OCI-LY7 (cell line): ENCODE results near the gene OR52E1. TPM values are rescaled to one million over a fixed set of nuclear protein-coding genes. Genes with fewer than 3 reads are reported as not detected.

ENCODE experiments used
- BruUV-seq: library from RNA; stranded (reverse); fragments of 400-500 nt; replicated peaks from 2 replicates; lab custom pipeline; 2021; lab: Mats Ljungman, UMichigan
- CTCF ChIA-PET: fragments of 300-600 bp; sonication (Branson Sonifier 250); formaldehyde crosslinking; loops from one replicate; lab custom pipeline; 2022; ENCODE audit warnings: antibody characterized with exemption; ENCODE audit not compliant: unreplicated experiment; lab: Charles Lee
- POLR2A ChIA-PET: fragments of 300-600 bp; sonication (Branson Sonifier 250); formaldehyde crosslinking; loops from one replicate; lab custom pipeline; 2022; ENCODE audit warnings: antibody characterized with exemption; lab: Charles Lee
- DNase-seq: peaks from one replicate; pipeline ENCODE4 v3.0.0-alpha.2; 2015; ENCODE audit warnings: low spot score
- H2AFZ ChIP-seq: fragments of 200-600 bp; sonication (generic), shearing (Covaris generic); 2 replicates; pipeline ENCODE4 v1.6.1; 2014; ENCODE audit warnings: mild to moderate bottlenecking, antibody characterized with exemption, low read length, moderate library complexity
- H3K27ac ChIP-seq: fragments of 200-600 bp; sonication (generic); 2 replicates; pipeline ENCODE4 v1.5.1; 2014; ENCODE audit warnings: mixed run types, low read depth, mild to moderate bottlenecking, moderate library complexity, low read length, inconsistent platforms; ENCODE audit not compliant: poor library complexity, severe bottlenecking
- H3K36me3 ChIP-seq: fragments of 200-600 bp; sonication (generic); 2 replicates; pipeline ENCODE4 v1.6.1; 2014; ENCODE audit warnings: mild to moderate bottlenecking, antibody characterized with exemption, low read length, moderate library complexity, mixed read lengths; ENCODE audit not compliant: insufficient read depth
- H3K4me1 ChIP-seq: fragments of 200-600 bp; sonication (generic); 2 replicates; pipeline ENCODE4 v1.5.1; 2014; ENCODE audit warnings: mild to moderate bottlenecking, low read length; ENCODE audit not compliant: insufficient read depth, poor library complexity, severe bottlenecking
- H3K4me2 ChIP-seq: fragments of 200-600 bp; sonication (generic); 2 replicates; pipeline ENCODE4 v1.6.1; 2014; ENCODE audit warnings: mild to moderate bottlenecking, low read length
- H3K4me3 ChIP-seq: fragments of 200-600 bp; sonication (generic); 2 replicates; pipeline ENCODE4 v1.5.1; 2014; ENCODE audit warnings: mild to moderate bottlenecking, low read depth, low read length; ENCODE audit not compliant: poor library complexity, severe bottlenecking
- H3K79me2 ChIP-seq: fragments of 200-600 bp; sonication (generic); 2 replicates; pipeline ENCODE4 v1.6.1; 2016; ENCODE audit warnings: low read depth, mild to moderate bottlenecking, low read length, moderate library complexity, mixed read lengths; ENCODE audit not compliant: insufficient read depth
- H3K9me2 ChIP-seq: fragments of 200-600 bp; sonication (generic); 2 replicates; pipeline ENCODE4 v1.6.1; 2016; ENCODE audit warnings: mild to moderate bottlenecking, low read length, mixed read lengths; ENCODE audit not compliant: insufficient read depth
- H3K9me3 ChIP-seq: fragments of 200-600 bp; sonication (generic); 2 replicates; pipeline ENCODE4 v1.6.1; 2014; ENCODE audit warnings: mild to moderate bottlenecking, mixed run types, low read length, mixed read lengths
- H4K20me1 ChIP-seq: fragments of 200-600 bp; sonication (generic); 2 replicates; pipeline ENCODE4 v1.6.1; 2014; ENCODE audit warnings: mild to moderate bottlenecking, antibody characterized with exemption, low read length, moderate library complexity, mixed read lengths; ENCODE audit not compliant: insufficient read depth
- EZH2phosphoT487 ChIP-seq: fragments of 200-600 bp; sonication (generic); IDR thresholded peaks from 2 replicates; pipeline ENCODE4 v1.6.1; 2018; ENCODE audit warnings: low read depth, borderline replicate concordance, mild to moderate bottlenecking, mixed run types, antibody characterized with exemption, low read length, moderate library complexity, mixed read lengths
- intact Hi-C: fragments of 100-400 bp; cut with micrococcal nuclease; formaldehyde crosslinking; loops from one replicate; pipeline ENCODE4 v1.10.0; 2022; ENCODE audit not compliant: unreplicated experiment
- total RNA-seq, 2 experiments: library from RNA; depleted of rRNA in 1 of 2; stranded (reverse); fragments of >200 nt in 1 of 2; shearing (Covaris generic) in 1 of 2; gene quantifications; 2 replicates each; pipeline ENCODE4 v1.2.3, GENCODE V29; 2014 to 2022
- TF ChIP-seq, protein P1 (sequence below): fragments of 200-600 bp; sonication (generic); conservative IDR thresholded peaks from 2 replicates; pipeline ENCODE4 v1.5.1; 2014; ENCODE audit warnings: mild to moderate bottlenecking, antibody characterized with exemption, low read length, moderate library complexity, mixed read lengths

The OR52E1 gene
- total RNA-seq, 2 experiments from 2014 or later: not detected

- intact Hi-C loops: no loop called here
- POLR2A ChIA-PET: interaction anchor here (1.1 kb wide), 1 partner anchor 374 kb away, joined by 3 read pairs; no protein-coding TSS in a partner anchor
Observed at GRCh38 chr11:5117588-5117987, 48.2 kb downstream of the OR52E1 start.

GRCh38 chr11:5118893-5119292 is 49.5 kb downstream of the OR52E1 start:
- H3K4me2 ChIP-seq: no peak overlapping the region
- ChIA-PET POLR2A (no interaction called here), CTCF (no interaction called here)
- TF ChIP-seq, protein P1, sequence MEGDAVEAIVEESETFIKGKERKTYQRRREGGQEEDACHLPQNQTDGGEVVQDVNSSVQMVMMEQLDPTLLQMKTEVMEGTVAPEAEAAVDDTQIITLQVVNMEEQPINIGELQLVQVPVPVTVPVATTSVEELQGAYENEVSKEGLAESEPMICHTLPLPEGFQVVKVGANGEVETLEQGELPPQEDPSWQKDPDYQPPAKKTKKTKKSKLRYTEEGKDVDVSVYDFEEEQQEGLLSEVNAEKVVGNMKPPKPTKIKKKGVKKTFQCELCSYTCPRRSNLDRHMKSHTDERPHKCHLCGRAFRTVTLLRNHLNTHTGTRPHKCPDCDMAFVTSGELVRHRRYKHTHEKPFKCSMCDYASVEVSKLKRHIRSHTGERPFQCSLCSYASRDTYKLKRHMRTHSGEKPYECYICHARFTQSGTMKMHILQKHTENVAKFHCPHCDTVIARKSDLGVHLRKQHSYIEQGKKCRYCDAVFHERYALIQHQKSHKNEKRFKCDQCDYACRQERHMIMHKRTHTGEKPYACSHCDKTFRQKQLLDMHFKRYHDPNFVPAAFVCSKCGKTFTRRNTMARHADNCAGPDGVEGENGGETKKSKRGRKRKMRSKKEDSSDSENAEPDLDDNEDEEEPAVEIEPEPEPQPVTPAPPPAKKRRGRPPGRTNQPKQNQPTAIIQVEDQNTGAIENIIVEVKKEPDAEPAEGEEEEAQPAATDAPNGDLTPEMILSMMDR: no peak
- no peak for TF ChIP-seq EZH2phosphoT487
- H3K9me3 ChIP-seq: no peaks in the 10 kb centered on the region
- BruUV-seq: no TSS peak
- H3K36me3 ChIP-seq: no peaks in the 10 kb centered on the region
- no peaks in the 10 kb centered on the region for H3K79me2 ChIP-seq
- DNase-seq: no peak
- intact Hi-C loops: no loop called here
- no peak overlapping the region for H3K27ac ChIP-seq
- H3K4me1 ChIP-seq: no peaks in the 10 kb centered on the region
- H2AFZ ChIP-seq: no peak overlapping the region
- H4K20me1 ChIP-seq: no peaks in the 10 kb centered on the region
- H3K9me2 ChIP-seq: no peaks in the 10 kb centered on the region
- no peak overlapping the region for H3K4me3 ChIP-seq

More at GRCh38 chr11:5117588-5117987, 48.2 kb downstream of the OR52E1 start:
- Histone ChIP-seq H3K4me1 (no peaks in the 10 kb centered on the region), H3K27ac (no peak overlapping the region), H3K4me3 (no peak overlapping the region), H4K20me1 (no peaks in the 10 kb centered on the region), H3K9me3 (no peaks in the 10 kb centered on the region), H3K79me2 (no peaks in the 10 kb centered on the region), H3K9me2 (no peaks in the 10 kb centered on the region), H3K4me2 (no peak overlapping the region), H3K36me3 (no peaks in the 10 kb centered on the region), H2AFZ (no peak overlapping the region)
- CTCF ChIA-PET: no interaction called here
- DNase-seq: no peak
- no TSS peak for BruUV-seq
- TF ChIP-seq EZH2phosphoT487: no peak
- TF ChIP-seq, protein P1: no peak

Other genes with a start within 250 kb of the OR52E1 start
- not detected in 2 replicates for gene OR51F2, start 248.3 kb upstream of the OR52E1 start, total RNA-seq (2014; rRNA removed; shearing (Covaris generic))
- gene OR51F2, start 248.3 kb upstream of the OR52E1 start, total RNA-seq (2022): not detected in 2 replicates
- not detected in 2 replicates for gene OR51S1, start 220.4 kb upstream of the OR52E1 start, total RNA-seq (2014; rRNA removed; shearing (Covaris generic))
- gene OR51S1, start 220.4 kb upstream of the OR52E1 start, total RNA-seq (2022): not detected in 2 replicates
- gene OR51T1, start 187.7 kb upstream of the OR52E1 start, total RNA-seq (2014; rRNA removed; shearing (Covaris generic)): not detected in 2 replicates
- gene OR51T1, start 187.7 kb upstream of the OR52E1 start, total RNA-seq (2022): not detected in 2 replicates
- not detected in 2 replicates for gene OR51A7, start 165.8 kb upstream of the OR52E1 start, total RNA-seq (2014; rRNA removed; shearing (Covaris generic))
- not detected in 2 replicates for gene OR51A7, start 165.8 kb upstream of the OR52E1 start, total RNA-seq (2022)
- gene OR51G2, start 150.2 kb upstream of the OR52E1 start, total RNA-seq (2014; rRNA removed; shearing (Covaris generic)): not detected in 2 replicates
- not detected in 2 replicates for gene OR51G2, start 150.2 kb upstream of the OR52E1 start, total RNA-seq (2022)
- gene OR51G1, start 145.2 kb upstream of the OR52E1 start, total RNA-seq (2014; rRNA removed; shearing (Covaris generic)): not detected in 2 replicates
- gene OR51G1, start 145.2 kb upstream of the OR52E1 start, total RNA-seq (2022): not detected in 2 replicates
- gene OR51A4, start 122.0 kb upstream of the OR52E1 start, total RNA-seq (2014; rRNA removed; shearing (Covaris generic)): not detected in 2 replicates
- gene OR51A4, start 122.0 kb upstream of the OR52E1 start, total RNA-seq (2022): not detected in 2 replicates
- gene OR51A2, start 113.9 kb upstream of the OR52E1 start, total RNA-seq (2014; rRNA removed; shearing (Covaris generic)): not detected in 2 replicates
- not detected in 2 replicates for gene OR51A2, start 113.9 kb upstream of the OR52E1 start, total RNA-seq (2022)
- gene OR51L1, start 74.7 kb upstream of the OR52E1 start, total RNA-seq (2014; rRNA removed; shearing (Covaris generic)): not detected in 2 replicates
- gene OR51L1, start 74.7 kb upstream of the OR52E1 start, total RNA-seq (2022): not detected in 2 replicates
- not detected in 2 replicates for gene OR52J3, start 23.0 kb upstream of the OR52E1 start, total RNA-seq (2014; rRNA removed; shearing (Covaris generic))
- gene OR52J3, start 23.0 kb upstream of the OR52E1 start, total RNA-seq (2022): not detected in 2 replicates
- gene OR52E2, start 9.9 kb upstream of the OR52E1 start, total RNA-seq (2014; rRNA removed; shearing (Covaris generic)): not detected in 2 replicates
- gene OR52E2, start 9.9 kb upstream of the OR52E1 start, total RNA-seq (2022): not detected in 2 replicates
- gene OR52A5, start 68.8 kb downstream of the OR52E1 start, total RNA-seq (2014; rRNA removed; shearing (Covaris generic)): not detected in 2 replicates
- not detected in 2 replicates for gene OR52A5, start 68.8 kb downstream of the OR52E1 start, total RNA-seq (2022)
- gene OR52A1, start 85.2 kb downstream of the OR52E1 start, total RNA-seq (2014; rRNA removed; shearing (Covaris generic)): not detected in 2 replicates
- gene OR52A1, start 85.2 kb downstream of the OR52E1 start, total RNA-seq (2022): not detected in 2 replicates
- not detected in 2 replicates for gene OR51V1, start 131.1 kb downstream of the OR52E1 start, total RNA-seq (2014; rRNA removed; shearing (Covaris generic))
- not detected in 2 replicates for gene OR51V1, start 131.1 kb downstream of the OR52E1 start, total RNA-seq (2022)
- not detected in 2 replicates for gene HBB, start 157.5 kb downstream of the OR52E1 start, total RNA-seq (2014; rRNA removed; shearing (Covaris generic))
- not detected in 2 replicates for gene HBB, start 157.5 kb downstream of the OR52E1 start, total RNA-seq (2022)
- not detected in 2 replicates for gene HBD, start 164.9 kb downstream of the OR52E1 start, total RNA-seq (2014; rRNA removed; shearing (Covaris generic))
- gene HBD, start 164.9 kb downstream of the OR52E1 start, total RNA-seq (2022): not detected in 2 replicates
- gene HBG1, start 180.3 kb downstream of the OR52E1 start, total RNA-seq (2014; rRNA removed; shearing (Covaris generic)): not detected in 2 replicates
- gene HBG1, start 180.3 kb downstream of the OR52E1 start, total RNA-seq (2022): not detected in 2 replicates
- not detected in 2 replicates for gene HBG2, start 185.2 kb downstream of the OR52E1 start, total RNA-seq (2014; rRNA removed; shearing (Covaris generic))
- not detected in 2 replicates for gene HBG2, start 185.2 kb downstream of the OR52E1 start, total RNA-seq (2022)
- gene HBE1, start 200.4 kb downstream of the OR52E1 start, total RNA-seq (2014; rRNA removed; shearing (Covaris generic)): not detected in 2 replicates
- not detected in 2 replicates for gene HBE1, start 200.4 kb downstream of the OR52E1 start, total RNA-seq (2022)
- not detected in 2 replicates for gene OR51B4, start 232.4 kb downstream of the OR52E1 start, total RNA-seq (2014; rRNA removed; shearing (Covaris generic))
- not detected in 2 replicates for gene OR51B4, start 232.4 kb downstream of the OR52E1 start, total RNA-seq (2022)